ENCODE measurements around the gene PFKP.
A peak's percentile ranks its signal among the peaks of the same experiment; 100 is the strongest.
"Not testable (repeated sequence)": the region's sequence is repeated elsewhere in the genome, so short reads cannot be mapped to it uniquely, and the experiment has no call there.

Gene PFKP

GRCh38 chr10:3047596-3047995 lies 19.8 kb upstream of the PFKP start:
- no peak for DNase-seq (ENCODE audit: low read depth)

- DNase-seq (ENCODE audit: low read depth) = peak; percentile 74
Observed at GRCh38 chr10:3048119-3049019, 19.0 kb upstream of the PFKP start.

- DNase-seq (ENCODE audit: low read depth) = no peak
Observed at GRCh38 chr10:3051692-3052091, 15.7 kb upstream of the PFKP start.

- DNase-seq (ENCODE audit: low read depth) = no peak
Observed at GRCh38 chr10:3053155-3053554, 14.2 kb upstream of the PFKP start.

- peak; percentile 57 for DNase-seq (ENCODE audit: low read depth)
Observed at GRCh38 chr10:3054183-3054850, 13.0 kb upstream of the PFKP start.

- DNase-seq (ENCODE audit: low read depth) = no peak
Observed at GRCh38 chr10:3054851-3055199, 12.5 kb upstream of the PFKP start.

- DNase-seq (ENCODE audit: low read depth) = peak; percentile 41
Observed at GRCh38 chr10:3056280-3057037, 10.9 kb upstream of the PFKP start.

- DNase-seq (ENCODE audit: low read depth) = no peak
Observed at GRCh38 chr10:3057946-3058345, 9.4 kb upstream of the PFKP start.

- DNase-seq (ENCODE audit: low read depth) = no peak
Observed at GRCh38 chr10:3059974-3060373, 7.4 kb upstream of the PFKP start.

- DNase-seq (ENCODE audit: low read depth) = no peak
Observed at GRCh38 chr10:3060481-3060889, 6.9 kb upstream of the PFKP start.

GRCh38 chr10:3061323-3061898 lies 5.9 kb upstream of the PFKP start:
- DNase-seq (ENCODE audit: low read depth) = not testable (repeated sequence)

- DNase-seq (ENCODE audit: low read depth) = no peak
Observed at GRCh38 chr10:3062502-3063186, 4.7 kb upstream of the PFKP start.

GRCh38 chr10:3064423-3064822 lies 2.9 kb upstream of the PFKP start:
- DNase-seq (ENCODE audit: low read depth) = no peak

GRCh38 chr10:3065622-3066021 lies 1.7 kb upstream of the PFKP start:
- DNase-seq (ENCODE audit: low read depth) = no peak

GRCh38 chr10:3066317-3067117 lies 831 bp upstream of the PFKP start:
- no peak for DNase-seq (ENCODE audit: low read depth)

GRCh38 chr10:3067859-3068179 lies 471 bp downstream of the PFKP start:
- DNase-seq (ENCODE audit: low read depth) = no peak

- peak; percentile 68 for DNase-seq (ENCODE audit: low read depth)
Observed at GRCh38 chr10:3068201-3068967, 1.0 kb downstream of the PFKP start.

- DNase-seq (ENCODE audit: low read depth) = peak; percentile 37
Observed at GRCh38 chr10:3068968-3069737, 1.8 kb downstream of the PFKP start.

- DNase-seq (ENCODE audit: low read depth) = no peak
Observed at GRCh38 chr10:3069876-3070275, 2.5 kb downstream of the PFKP start.
